Stimulated activated CD4-positive, alpha-beta T cell treated with anti-CD3 and anti-CD28 coated beads, Interleukin-4, amount 100 ng/mL, for 48 hours (primary cell): ENCODE data around the gene ENTR1.
"Not testable (repeated sequence)": the region's sequence is repeated elsewhere in the genome, so short reads cannot be mapped to it uniquely, and the experiment has no call there.

ENCODE experiments used
- DNase-seq, 2 donors: peaks; one replicate each; pipeline ENCODE4 v3.0.0-alpha.2; 2020; ENCODE audit warnings: low read depth in 2 of 2

The ENTR1 gene

GRCh38 chr9:136419092-136419420, 8.6 kb upstream of the ENTR1 start:
- no peak for DNase-seq

GRCh38 chr9:136418182-136419091, 8.0 kb upstream of the ENTR1 start:
- no peak for DNase-seq

GRCh38 chr9:136416914-136417313, 6.5 kb upstream of the ENTR1 start:
- DNase-seq = no peak

GRCh38 chr9:136416427-136416826, 6.0 kb upstream of the ENTR1 start:
- no peak for DNase-seq

GRCh38 chr9:136412962-136413361, 2.5 kb upstream of the ENTR1 start:
- no peak for DNase-seq

- DNase-seq = no peak
Measured at GRCh38 chr9:136411378-136411777, 964 bp upstream of the ENTR1 start.

- no peak for DNase-seq
Measured at GRCh38 chr9:136409557-136410455, 608 bp downstream of the ENTR1 start.

- no peak for DNase-seq
Measured at GRCh38 chr9:136407911-136408310, 2.5 kb downstream of the ENTR1 start.

GRCh38 chr9:136407061-136407460, 3.4 kb downstream of the ENTR1 start:
- not testable (repeated sequence) for DNase-seq

GRCh38 chr9:136405904-136406303, 4.5 kb downstream of the ENTR1 start:
- DNase-seq = not testable (repeated sequence)

GRCh38 chr9:136405481-136405880, 4.9 kb downstream of the ENTR1 start:
- DNase-seq = no peak

GRCh38 chr9:136404801-136405136, 5.6 kb downstream of the ENTR1 start:
- DNase-seq = no peak

- DNase-seq = peak in 1 of 2 donors; percentile 44
Measured at GRCh38 chr9:136403915-136404800, 6.3 kb downstream of the ENTR1 start.

GRCh38 chr9:136403538-136403914, 6.9 kb downstream of the ENTR1 start:
- peak in 1 of 2 donors; percentile 68 for DNase-seq

- no peak for DNase-seq
Measured at GRCh38 chr9:136402067-136402466, 8.3 kb downstream of the ENTR1 start.

- DNase-seq = no peak
Measured at GRCh38 chr9:136401173-136401922, 9.1 kb downstream of the ENTR1 start.

- DNase-seq = peak; percentile 82
Measured at GRCh38 chr9:136400038-136400834, 10.2 kb downstream of the ENTR1 start, which contains the start of gene SNAPC4. SNAPC4 (minus strand) TSS chr9:136400170; CDS start chr9:136398428, 1,742 bp downstream.

GRCh38 chr9:136399176-136400037, 11.0 kb downstream of the ENTR1 start:
- no peak for DNase-seq

- DNase-seq = no peak
Measured at GRCh38 chr9:136398286-136398685, 12.1 kb downstream of the ENTR1 start.
